SIG-M5 treated with dmso at 0.1 percent for 504 hours (cell line): ENCODE measurements around the gene LIFR.
A peak's percentile ranks its signal among the peaks of the same experiment; 100 is the strongest.
"Not testable (repeated sequence)": the region's sequence is repeated elsewhere in the genome, so short reads cannot be mapped to it uniquely, and the experiment has no call there.

Source experiments
- DNase-seq: peaks from one replicate; lab custom pipeline; 2025; ENCODE audit not compliant: unreplicated experiment; lab: John Stamatoyannopoulos, UW

LIFR gene

GRCh38 chr5:38556599-38557307 lies at the start of gene LIFR:
Gene LIFR (minus strand): TSS chr5:38556646. CDS start chr5:38530647, 25,999 bp downstream.
- DNase-seq, result no peak

DNA sequence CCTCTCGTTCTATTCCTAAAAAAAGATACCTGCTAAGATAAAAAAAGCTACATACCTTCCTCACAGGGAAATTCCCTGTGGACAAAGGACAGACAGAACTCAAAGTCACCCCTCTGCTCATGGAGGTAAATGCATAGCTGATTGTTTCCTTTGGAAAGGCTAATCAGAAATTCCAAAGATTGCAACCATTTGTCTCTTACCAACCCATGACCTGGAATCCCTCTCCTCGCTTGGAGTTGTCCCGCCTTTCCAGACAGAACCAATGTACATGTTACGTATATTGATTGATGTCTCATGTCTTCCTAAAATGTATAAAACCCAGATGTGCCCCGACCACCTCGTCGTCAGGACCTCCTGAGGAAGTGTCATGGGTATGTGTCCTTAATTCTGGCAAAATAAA lies 49.2 kb upstream of the LIFR start:
- DNase-seq, result no peak

GRCh38 chr5:38603691-38604090 lies 47.2 kb upstream of the LIFR start:
- no peak for DNase-seq

DNA sequence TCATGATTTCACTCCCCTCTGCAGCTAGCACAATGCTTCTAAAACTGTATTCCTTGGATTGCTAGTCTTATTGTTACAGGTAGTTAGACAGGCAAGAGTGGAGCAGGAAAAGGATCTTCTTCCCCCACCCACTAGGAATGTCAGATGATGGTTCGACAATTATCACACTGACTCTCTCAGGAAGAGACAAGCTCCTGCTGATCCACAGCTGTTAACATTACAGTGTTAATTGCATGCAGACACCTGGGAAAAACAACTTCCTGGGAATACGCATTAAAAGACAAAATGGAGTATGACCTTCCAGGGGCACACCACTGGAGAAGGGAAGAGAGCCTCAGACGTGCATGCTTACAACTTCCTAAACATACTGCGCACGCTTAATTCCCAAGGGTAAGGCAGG lies 46.2 kb upstream of the LIFR start:
- no peak for DNase-seq

DNA sequence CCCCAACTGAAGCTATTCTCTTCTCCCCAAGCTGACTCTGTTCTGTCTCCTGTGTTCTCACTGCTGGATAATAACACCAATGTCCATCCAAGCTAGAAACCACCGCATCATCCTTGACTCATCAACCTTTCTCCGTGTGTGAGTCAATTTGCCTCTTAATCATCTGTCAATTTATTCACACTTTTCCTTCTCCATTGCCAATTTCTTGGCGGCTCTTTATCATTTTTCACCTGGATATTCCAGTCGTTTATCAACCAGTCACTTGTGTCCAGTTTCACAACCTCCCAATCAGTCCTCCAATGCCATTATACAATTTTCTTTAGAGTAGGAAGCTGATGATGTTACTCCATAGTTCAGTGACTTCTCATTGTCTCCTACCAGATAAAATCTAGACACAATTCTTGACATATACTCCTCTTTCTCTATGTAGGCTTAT lies 45.4 kb upstream of the LIFR start:
- DNase-seq, result no peak

GRCh38 chr5:38601133-38601862 lies 44.9 kb upstream of the LIFR start:
- no peak for DNase-seq

DNA sequence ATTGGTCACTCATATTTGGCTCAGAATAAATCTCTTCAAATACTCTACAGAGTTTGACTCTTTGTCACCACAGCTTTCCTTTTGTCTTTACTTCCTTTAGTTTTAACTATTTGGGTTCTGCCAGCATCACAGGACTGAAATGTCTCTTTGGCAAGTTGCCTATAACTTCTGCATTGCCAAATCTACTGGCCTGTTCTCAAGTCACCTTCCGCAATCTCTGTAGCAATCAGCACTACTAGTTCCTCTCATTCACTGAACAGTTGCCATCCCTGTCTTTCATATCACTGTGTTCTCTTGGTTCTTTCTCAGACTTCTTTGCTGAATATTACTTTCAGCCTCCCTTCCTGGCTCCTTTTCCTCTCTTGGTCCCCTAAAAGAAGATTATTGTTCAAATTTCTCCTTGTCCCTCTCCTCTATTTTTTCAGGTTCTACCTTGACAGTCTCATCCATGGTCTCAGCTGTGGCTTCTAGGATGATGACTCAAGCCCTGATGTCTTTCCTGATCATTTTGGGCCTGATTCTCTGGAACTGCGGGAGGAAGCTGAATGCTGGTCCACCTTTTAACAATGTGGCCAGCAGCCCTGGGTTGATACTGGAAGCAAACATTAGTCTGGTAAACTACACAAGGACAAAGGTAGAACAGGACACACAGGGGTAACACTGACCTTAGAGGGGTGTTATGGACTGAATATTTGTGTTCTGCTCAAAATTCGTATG lies 44.0 kb upstream of the LIFR start:
- peak; percentile 30 for DNase-seq

DNA sequence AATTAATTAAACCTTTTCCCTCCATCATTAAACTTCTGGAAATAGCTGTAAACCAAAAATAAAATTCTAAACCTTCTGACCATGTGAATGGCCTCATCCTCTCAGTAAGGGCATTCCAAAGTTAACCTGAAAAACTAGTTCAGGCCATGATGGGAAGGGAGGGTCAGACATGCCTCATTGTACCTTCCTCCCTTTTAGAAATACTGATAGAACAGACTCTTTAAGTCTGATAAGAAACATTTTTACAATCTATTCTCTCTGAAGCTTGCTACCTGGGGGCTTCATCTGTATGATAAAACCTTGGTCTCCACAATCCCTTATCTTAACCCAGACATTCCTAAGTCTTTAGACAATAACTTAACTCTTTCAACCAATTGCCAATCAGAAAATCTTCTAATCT lies 43.3 kb upstream of the LIFR start:
- not testable (repeated sequence) for DNase-seq

DNA sequence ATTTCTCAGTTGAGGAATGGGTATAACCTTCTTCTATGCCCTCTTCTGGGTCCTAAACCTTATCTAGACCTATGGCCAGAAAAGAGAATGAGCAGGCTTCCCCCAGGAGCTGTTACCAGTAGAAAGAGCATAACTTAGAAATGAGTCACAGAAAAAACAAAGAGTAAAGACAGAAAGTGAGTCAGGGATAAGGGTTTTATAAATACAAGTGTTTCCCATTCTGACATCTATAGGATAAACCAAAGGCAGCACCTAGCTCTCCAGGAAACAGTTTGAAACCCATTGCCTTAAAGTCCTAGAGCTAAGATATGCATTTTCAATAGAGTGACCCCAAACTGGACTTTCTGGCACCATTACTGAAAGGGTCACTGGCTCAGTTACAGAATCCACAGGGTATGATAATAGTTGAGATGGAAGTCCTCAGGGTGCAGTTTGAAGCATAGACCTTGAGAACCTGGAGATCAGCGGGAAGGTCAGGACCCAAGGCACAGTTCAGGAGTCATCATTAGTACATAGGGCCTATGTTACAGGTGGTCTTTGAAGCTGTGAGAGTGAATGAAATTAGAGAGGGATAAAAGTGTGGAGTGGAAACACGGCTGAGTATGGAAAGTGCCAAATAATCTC lies 42.7 kb upstream of the LIFR start:
- peak; percentile 4 for DNase-seq

GRCh38 chr5:38598296-38598993 lies 42.0 kb upstream of the LIFR start:
- DNase-seq, result no peak

DNA sequence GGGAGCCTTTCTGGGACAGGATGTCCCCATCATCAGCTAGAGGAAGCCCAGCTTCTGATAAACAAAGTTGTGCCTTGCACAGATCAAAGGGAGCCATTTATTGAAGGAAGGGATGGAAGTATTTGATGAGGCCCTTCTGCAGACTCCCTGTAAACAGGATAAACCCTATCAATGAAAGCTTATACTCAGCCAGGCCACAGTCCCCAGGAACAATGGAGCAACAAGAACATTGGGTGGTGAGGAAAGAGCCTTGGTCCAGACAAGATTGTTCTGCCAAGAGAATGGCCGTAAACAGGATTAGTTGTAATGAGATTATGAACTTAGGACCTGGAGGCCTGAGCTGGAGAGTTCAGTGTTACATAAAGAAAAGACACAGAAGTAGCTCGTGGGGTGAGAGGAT lies 40.5 kb upstream of the LIFR start:
- DNase-seq, result no peak

GRCh38 chr5:38595132-38595745 lies 38.8 kb upstream of the LIFR start:
- DNase-seq, result no peak

DNA sequence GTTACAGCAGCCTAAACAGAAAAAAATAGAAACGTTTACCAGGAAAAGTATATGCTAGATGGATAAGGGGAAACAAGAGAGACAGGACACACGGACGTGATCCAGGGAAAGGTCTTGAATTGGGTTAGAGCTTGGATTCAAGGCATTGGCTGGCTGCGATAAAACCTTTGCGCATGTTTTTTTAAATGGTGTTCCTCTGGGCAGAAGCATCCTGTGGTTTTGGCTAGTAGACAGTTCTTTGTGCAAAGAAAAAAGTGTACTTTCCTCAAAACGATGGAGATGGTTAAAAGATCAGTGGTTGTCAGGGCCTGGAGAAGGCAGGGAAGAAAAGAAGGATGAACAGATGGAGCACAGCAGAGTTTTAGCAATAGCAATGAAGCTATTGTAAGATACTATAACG lies 37.5 kb upstream of the LIFR start:
- DNase-seq, result no peak

DNA sequence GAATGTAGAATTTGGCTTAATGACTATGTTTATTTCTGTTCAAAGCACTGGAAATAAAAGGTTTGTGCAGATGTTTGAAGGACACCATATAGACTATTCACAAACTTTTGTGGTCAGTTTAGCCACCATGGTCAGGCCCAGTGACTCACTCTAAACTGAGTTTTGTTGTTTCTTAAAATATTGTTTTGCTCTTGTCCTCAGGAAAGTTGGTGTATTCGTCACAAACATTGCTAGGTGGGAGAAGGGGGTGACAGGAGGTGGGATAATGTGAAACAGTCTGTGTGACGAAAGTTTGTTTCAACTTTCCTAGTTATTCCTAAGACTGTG lies 35.0 kb upstream of the LIFR start:
- DNase-seq, result no peak

DNA sequence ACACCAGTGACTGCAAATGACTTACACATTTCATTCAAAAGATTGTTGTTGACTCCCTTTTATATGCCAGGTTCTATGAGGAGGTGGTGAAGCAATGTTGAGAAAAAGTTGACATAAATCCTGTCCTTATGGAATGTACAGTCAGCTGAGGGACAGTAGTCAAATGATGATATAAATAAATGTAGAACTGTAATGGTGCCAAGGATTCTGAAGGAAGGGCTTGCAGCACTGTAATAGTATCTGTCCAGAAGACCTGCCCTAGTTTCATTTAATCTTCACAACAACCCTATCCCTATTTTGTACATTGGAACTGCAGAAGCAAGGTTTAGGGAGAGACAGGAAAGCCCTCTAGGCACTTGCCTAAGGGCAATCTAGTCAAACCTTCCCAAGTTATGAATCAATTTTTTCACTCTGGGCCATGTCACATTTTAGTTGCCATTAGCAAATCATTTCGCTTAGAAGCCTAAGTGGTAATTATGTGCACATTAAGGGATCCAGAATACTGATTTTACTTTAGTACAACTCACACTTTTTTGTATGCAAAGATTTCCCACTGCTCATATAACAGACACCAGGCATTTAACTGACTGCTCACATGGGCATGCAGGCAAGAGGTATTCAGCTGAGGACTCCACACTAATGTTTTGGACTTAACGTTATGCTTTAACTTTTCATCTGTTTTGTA lies 34.5 kb upstream of the LIFR start:
- no peak for DNase-seq

DNA sequence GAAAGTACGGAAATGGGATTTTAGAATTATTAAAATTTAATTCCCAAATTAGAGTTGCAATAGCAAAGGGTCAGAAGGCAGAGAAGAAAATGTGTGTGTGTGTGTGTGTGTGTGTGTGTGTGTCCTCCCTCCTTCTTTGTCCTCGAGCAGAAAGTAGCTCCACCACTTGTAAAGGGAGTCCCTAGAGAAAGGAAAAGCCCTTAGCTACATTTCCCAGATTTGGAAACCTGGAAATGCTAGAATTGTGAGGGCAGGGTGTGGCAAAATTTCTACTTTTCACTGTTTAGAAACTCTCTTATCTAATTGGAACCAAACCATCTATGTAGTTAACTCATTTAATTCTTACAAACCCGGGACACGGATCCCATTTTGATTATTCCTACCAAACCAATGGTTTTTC lies 33.2 kb upstream of the LIFR start:
- no peak for DNase-seq

DNA sequence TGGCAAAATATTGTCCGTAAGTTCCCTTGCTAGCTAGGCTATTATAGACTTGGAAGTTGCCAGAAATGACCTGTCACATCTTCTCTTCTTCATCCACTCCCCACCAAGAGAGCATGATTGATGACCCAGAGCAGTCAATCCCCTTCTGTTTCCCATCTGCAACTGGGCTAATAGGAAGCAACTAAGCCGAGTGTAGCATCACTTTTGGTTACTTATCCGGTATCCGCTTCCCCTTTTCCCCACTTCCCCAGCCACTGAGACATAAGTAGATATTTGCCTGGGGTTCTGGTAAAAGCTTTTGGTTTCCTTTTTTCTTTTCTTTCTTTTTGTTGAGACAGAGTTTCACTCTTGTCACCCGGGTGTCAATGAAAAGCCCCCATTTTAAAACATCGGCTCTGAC lies 29.4 kb upstream of the LIFR start:
- peak; percentile 5 for DNase-seq

DNA sequence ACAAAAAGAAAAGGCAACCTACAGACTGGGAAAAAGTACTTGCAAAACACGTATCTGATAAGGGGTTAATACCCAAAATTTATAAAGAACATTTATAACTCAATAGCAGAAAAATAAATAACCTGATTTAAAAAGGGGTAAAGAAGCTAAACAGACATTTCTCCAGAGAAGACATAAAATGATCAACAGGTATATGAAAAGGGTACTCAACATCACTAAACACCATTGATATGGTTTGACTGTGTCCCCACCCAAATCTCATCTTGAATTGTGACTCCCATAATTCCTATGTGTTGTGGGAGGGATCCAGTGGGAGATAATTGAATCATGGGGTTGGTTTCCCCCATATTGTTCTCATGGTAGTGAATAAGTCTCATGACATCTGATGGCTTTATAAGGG lies 27.1 kb upstream of the LIFR start:
- DNase-seq, result no peak

- no peak for DNase-seq
Observed at GRCh38 chr5:38582975-38583319, 26.5 kb upstream of the LIFR start.

- no peak for DNase-seq
Observed at GRCh38 chr5:38582293-38582974, 26.0 kb upstream of the LIFR start.
